Measurements from ENCODE around the gene CAPN5.

The CAPN5 gene

GRCh38 chr11:77064648-77065217 is 2.0 kb upstream of the CAPN5 start:
- DNase-seq (ENCODE audit: low read depth), result no peak

- DNase-seq (ENCODE audit: low read depth), result no peak
Measured at GRCh38 chr11:77065878-77066228, 918 bp upstream of the CAPN5 start.

- no peak for DNase-seq (ENCODE audit: low read depth)
Measured at GRCh38 chr11:77067861-77068443, 1.2 kb downstream of the CAPN5 start.

- no peak for DNase-seq (ENCODE audit: low read depth)
Measured at GRCh38 chr11:77068457-77069335, 1.9 kb downstream of the CAPN5 start.

GRCh38 chr11:77069336-77069968 is 2.7 kb downstream of the CAPN5 start:
- no peak for DNase-seq (ENCODE audit: low read depth)

- no peak for DNase-seq (ENCODE audit: low read depth)
Measured at GRCh38 chr11:77069969-77070582, 3.3 kb downstream of the CAPN5 start.

GRCh38 chr11:77071077-77071476 is 4.3 kb downstream of the CAPN5 start:
- no peak for DNase-seq (ENCODE audit: low read depth)

GRCh38 chr11:77071671-77072605 is 5.2 kb downstream of the CAPN5 start:
- DNase-seq (ENCODE audit: low read depth), result no peak

GRCh38 chr11:77072851-77073327 is 6.1 kb downstream of the CAPN5 start:
- DNase-seq (ENCODE audit: low read depth), result no peak

- no peak for DNase-seq (ENCODE audit: low read depth)
Measured at GRCh38 chr11:77073328-77074001, 6.7 kb downstream of the CAPN5 start.

- no peak for DNase-seq (ENCODE audit: low read depth)
Measured at GRCh38 chr11:77074205-77074604, 7.4 kb downstream of the CAPN5 start.

- no peak for DNase-seq (ENCODE audit: low read depth)
Measured at GRCh38 chr11:77074626-77075221, 8.0 kb downstream of the CAPN5 start.

GRCh38 chr11:77075425-77075905 is 8.7 kb downstream of the CAPN5 start:
- no peak for DNase-seq (ENCODE audit: low read depth)

- no peak for DNase-seq (ENCODE audit: low read depth)
Measured at GRCh38 chr11:77079666-77080065, 12.9 kb downstream of the CAPN5 start.

- no peak for DNase-seq (ENCODE audit: low read depth)
Measured at GRCh38 chr11:77080643-77081210, 14.0 kb downstream of the CAPN5 start.

GRCh38 chr11:77081381-77081851 is 14.6 kb downstream of the CAPN5 start:
- DNase-seq (ENCODE audit: low read depth), result no peak

- no peak for DNase-seq (ENCODE audit: low read depth)
Measured at GRCh38 chr11:77081976-77082836, 15.4 kb downstream of the CAPN5 start.

- DNase-seq (ENCODE audit: low read depth), result no peak
Measured at GRCh38 chr11:77082838-77083565, 16.2 kb downstream of the CAPN5 start.

Data from stimulated activated CD8-positive, alpha-beta memory T cell treated with anti-CD3 and anti-CD28 coated beads, Interleukin-12 subunit alpha, Interleukin-12 subunit beta, amount 100 ng/mL, for 1 hour (primary cell).